CD4-positive, alpha-beta T cell (primary cell): ENCODE measurements around the gene TUBB4B. TPM values are rescaled to one million over a fixed set of nuclear protein-coding genes. Genes with fewer than 3 reads are reported as not detected.

Experiments used
- ATAC-seq: fragments of 200-7000 bp; cut with Tn5 transposase; one replicate; pipeline ENCODE4 v1.10.0; 2022; ENCODE audit warnings: mild to moderate bottlenecking; ENCODE audit not compliant: poor library complexity
- CTCF ChIA-PET: fragments of 350-600 bp; sonication (Branson Sonifier 250); formaldehyde crosslinking; loops from one replicate; lab custom pipeline; 2021; ENCODE audit warnings: antibody characterized with exemption, inconsistent platforms; lab: Charles Lee
- POLR2A ChIA-PET: fragments of 350-600 bp; sonication (Branson Sonifier 250); formaldehyde crosslinking; loops from one replicate; lab custom pipeline; 2021; ENCODE audit warnings: antibody characterized with exemption, inconsistent platforms; lab: Charles Lee
- DNase-seq, 14 experiments: peaks; one replicate each; pipeline ENCODE4 v3.0.0-alpha.2; 2013 to 2020; ENCODE audit warnings: mixed read lengths in 2 of 14
- H3K27ac ChIP-seq, 2 donors: one replicate each; pipeline versions ENCODE4 v1.5.1 to v1.7.0; 2013; ENCODE audit warnings: low read length in 2 of 2, low read depth in 1 of 2, mild to moderate bottlenecking in 1 of 2
- H3K27me3 ChIP-seq, 2 experiments: 1 replicate in 1 of 2; 2 replicates in 1 of 2; pipeline versions ENCODE4 v1.6.1 to v1.7.0; 2013; ENCODE audit warnings: low read length in 2 of 2, control low read depth in 1 of 2, mild to moderate bottlenecking in 1 of 2, moderate library complexity in 1 of 2; ENCODE audit not compliant: insufficient read depth in 2 of 2, control insufficient read depth in 1 of 2
- H3K36me3 ChIP-seq: one replicate; pipeline ENCODE4 v1.6.1; 2013; ENCODE audit warnings: low read length, control low read depth; ENCODE audit not compliant: insufficient read depth
- H3K4me1 ChIP-seq: one replicate; pipeline ENCODE4 v1.6.1; 2013; ENCODE audit warnings: low read length, control low read depth; ENCODE audit not compliant: insufficient read depth
- H3K4me3 ChIP-seq: one replicate; pipeline ENCODE4 v1.5.1; 2013; ENCODE audit warnings: mild to moderate bottlenecking, low read length, moderate library complexity
- H3K9me3 ChIP-seq, 2 experiments: 1 replicate in 1 of 2; 2 replicates in 1 of 2; pipeline versions ENCODE4 v1.6.1 to v1.7.0; 2013; ENCODE audit warnings: low read length in 2 of 2, mild to moderate bottlenecking in 2 of 2, control low read depth in 1 of 2, moderate library complexity in 1 of 2; ENCODE audit not compliant: control insufficient read depth in 1 of 2, insufficient read depth in 1 of 2
- H3K27ac Mint-ChIP-seq: one replicate; pipeline ENCODE4 v1.8.0; 2020; ENCODE audit warnings: mixed read lengths
- H3K27me3 Mint-ChIP-seq: one replicate; pipeline ENCODE4 v1.8.0; 2021; ENCODE audit warnings: mixed read lengths
- H3K36me3 Mint-ChIP-seq: one replicate; pipeline ENCODE4 v1.8.0; 2021; ENCODE audit warnings: low read depth, mixed read lengths
- H3K4me1 Mint-ChIP-seq: one replicate; pipeline ENCODE4 v1.8.0; 2021; ENCODE audit warnings: low read depth, mixed read lengths
- H3K4me3 Mint-ChIP-seq: one replicate; pipeline ENCODE4 v1.8.0; 2020; ENCODE audit warnings: mild to moderate bottlenecking, mixed read lengths
- H3K9me3 Mint-ChIP-seq: one replicate; pipeline ENCODE4 v1.8.0; 2020; ENCODE audit warnings: mixed read lengths
- intact Hi-C, 2 experiments: fragments of 100-400 bp; cut with DNase I in 1 of 2; cut with micrococcal nuclease in 1 of 2; formaldehyde crosslinking; loops; one replicate each; pipeline versions ENCODE4 v1.15.1 to v1.9.0; 2023 to 2025; cut with DNase I, micrococcal nuclease
- total RNA-seq, 174 experiments: library from RNA in 2 of 174; stranded (reverse) in 2 of 174; gene quantifications; one replicate each; pipeline ENCODE4 v1.2.3 and lab custom pipeline; 2021 to 2026
- TF ChIP-seq, protein P1 (sequence below): fragments of 200-600 bp; IDR thresholded peaks from one replicate; pipeline ENCODE4 v1.8.0; 2022; ENCODE audit warnings: antibody characterized with exemption, mild to moderate bottlenecking

TUBB4B gene
- total RNA-seq, 2 experiments from 2014 or later: 93.8 to 98.2 TPM

DNA sequence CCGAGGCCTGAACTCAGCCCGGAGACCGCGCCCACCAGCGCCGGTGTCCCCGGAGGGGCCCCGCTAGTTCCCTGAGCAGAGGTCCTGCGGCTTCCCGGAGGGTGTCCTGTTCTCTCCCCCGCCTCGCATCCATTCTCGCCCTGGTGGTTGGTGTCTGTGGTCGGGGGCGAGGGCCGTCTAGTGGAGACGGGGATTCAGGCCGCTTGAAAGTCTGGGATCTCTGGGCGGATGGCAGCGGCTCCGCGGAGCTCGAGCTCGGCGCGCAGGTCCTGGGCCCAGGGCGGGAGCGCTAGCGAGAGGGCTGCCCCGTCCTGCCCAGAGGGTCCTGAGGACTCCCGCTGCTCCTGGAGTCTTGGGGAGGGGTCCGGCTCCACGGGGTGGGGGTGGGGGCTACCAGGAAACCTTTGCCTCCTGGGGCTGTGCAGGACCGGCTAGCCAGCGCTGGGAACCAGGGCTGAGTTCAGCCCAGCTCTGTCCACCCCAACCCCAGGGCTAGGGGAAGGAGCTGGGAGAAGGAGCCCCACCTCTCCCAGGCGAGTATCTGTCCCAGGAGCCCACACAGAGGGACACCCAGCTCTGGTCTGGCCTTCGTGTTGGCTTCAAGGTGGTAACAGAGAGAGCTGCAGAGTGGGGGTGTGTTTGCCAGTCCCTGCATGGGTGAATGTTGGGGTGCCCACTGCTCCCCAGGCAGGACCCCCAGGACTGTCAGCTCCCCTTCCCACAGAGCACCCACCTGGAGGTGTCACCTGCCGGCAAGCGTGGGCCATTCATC, 40.4 kb downstream of the TUBB4B start:
- Histone ChIP-seq H3K27me3 (peaks cover 9 to 11% of the 10 kb centered on the region in 2 experiments), H3K9me3 (peaks cover 0 to 6% of the 10 kb centered on the region in 2 experiments), H3K4me3 (no peak overlapping the region), H3K4me1 (peaks cover 23% of the 10 kb centered on the region), H3K27ac (no peak overlapping the region), H3K36me3 (no peaks in the 10 kb centered on the region)
- Mint-ChIP-seq H3K4me1 (peaks cover 7% of the 10 kb centered on the region), H3K27me3 (peaks cover 18% of the 10 kb centered on the region), H3K4me3 (no peak overlapping the region), H3K9me3 (no peaks in the 10 kb centered on the region), H3K27ac (no peak overlapping the region), H3K36me3 (no peaks in the 10 kb centered on the region)
- DNase-seq (peak in 1 of 14 experiments; percentile 25), ATAC-seq (no peak)
- TF ChIP-seq, protein P1, sequence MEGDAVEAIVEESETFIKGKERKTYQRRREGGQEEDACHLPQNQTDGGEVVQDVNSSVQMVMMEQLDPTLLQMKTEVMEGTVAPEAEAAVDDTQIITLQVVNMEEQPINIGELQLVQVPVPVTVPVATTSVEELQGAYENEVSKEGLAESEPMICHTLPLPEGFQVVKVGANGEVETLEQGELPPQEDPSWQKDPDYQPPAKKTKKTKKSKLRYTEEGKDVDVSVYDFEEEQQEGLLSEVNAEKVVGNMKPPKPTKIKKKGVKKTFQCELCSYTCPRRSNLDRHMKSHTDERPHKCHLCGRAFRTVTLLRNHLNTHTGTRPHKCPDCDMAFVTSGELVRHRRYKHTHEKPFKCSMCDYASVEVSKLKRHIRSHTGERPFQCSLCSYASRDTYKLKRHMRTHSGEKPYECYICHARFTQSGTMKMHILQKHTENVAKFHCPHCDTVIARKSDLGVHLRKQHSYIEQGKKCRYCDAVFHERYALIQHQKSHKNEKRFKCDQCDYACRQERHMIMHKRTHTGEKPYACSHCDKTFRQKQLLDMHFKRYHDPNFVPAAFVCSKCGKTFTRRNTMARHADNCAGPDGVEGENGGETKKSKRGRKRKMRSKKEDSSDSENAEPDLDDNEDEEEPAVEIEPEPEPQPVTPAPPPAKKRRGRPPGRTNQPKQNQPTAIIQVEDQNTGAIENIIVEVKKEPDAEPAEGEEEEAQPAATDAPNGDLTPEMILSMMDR: no peak
- CTCF ChIA-PET: no interaction called here
- intact Hi-C loops: no loop called here
- POLR2A ChIA-PET: no interaction called here

DNA sequence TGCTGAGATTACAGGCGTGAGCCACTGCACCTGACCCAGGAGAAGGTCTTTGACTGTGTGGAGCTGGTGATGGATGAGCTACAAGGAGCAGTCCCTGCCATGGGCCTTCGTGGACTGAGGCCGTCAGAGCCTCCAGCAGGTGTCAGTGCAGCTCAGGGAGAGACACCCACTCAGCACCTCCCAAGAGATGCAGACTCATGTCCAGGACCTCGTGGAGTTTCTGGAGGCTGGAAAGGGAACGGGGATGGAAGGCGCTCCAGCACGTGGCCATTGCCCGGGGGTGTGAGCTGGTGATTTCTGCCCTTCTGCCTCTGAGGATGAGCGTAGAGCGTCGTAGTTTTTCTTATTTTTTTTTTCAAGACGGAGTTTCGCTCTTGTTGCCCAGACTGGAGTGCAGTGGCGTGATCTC, 45.9 kb downstream of the TUBB4B start:
- H3K4me1 ChIP-seq: no peaks in the 10 kb centered on the region
- H3K27ac Mint-ChIP-seq: no peak overlapping the region

DNA sequence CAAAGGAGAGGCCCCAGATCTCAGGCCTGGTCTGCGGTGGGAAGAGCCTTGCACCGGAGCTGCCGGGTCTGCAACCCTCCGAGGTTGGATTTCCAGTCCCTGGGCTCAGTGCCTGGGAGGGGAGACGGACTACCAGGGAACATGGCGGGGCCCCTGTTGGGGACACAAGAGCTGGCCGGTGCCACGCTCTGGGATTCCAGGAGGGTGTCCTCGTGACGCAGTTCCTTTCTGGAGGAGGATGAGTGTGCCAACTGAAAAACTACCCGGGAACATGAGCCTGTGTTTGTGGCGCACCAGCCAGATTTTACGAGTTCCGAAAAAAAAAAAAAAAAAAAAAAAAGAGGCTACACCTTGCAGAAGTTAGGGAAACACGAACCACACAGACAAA, 52.0 kb downstream of the TUBB4B start:
- H3K4me3 ChIP-seq: no peak overlapping the region
- Mint-ChIP-seq H3K36me3 (no peaks in the 10 kb centered on the region), H3K27me3 (peaks cover 38% of the 10 kb centered on the region), H3K27ac (no peak overlapping the region), H3K9me3 (no peaks in the 10 kb centered on the region), H3K4me3 (no peak overlapping the region), H3K4me1 (no peaks in the 10 kb centered on the region)
- H3K36me3 ChIP-seq: no peaks in the 10 kb centered on the region
- intact Hi-C loops: no loop called here
- peaks cover 0 to 26% of the 10 kb centered on the region in 2 experiments for H3K9me3 ChIP-seq
- H3K27me3 ChIP-seq: peaks cover 41 to 43% of the 10 kb centered on the region in 2 experiments
- POLR2A ChIA-PET: no interaction called here
- H3K27ac ChIP-seq: no peak overlapping the region
- ATAC-seq: no peak
- peak in 1 of 14 experiments; percentile 15 for DNase-seq
- peaks cover 15% of the 10 kb centered on the region for H3K4me1 ChIP-seq
- TF ChIP-seq, protein P1: no peak
- CTCF ChIA-PET: no interaction called here

More for the DNA sequence above, 45.9 kb downstream of the TUBB4B start:
- no peaks in the 10 kb centered on the region for H3K36me3 Mint-ChIP-seq
- no peak overlapping the region for H3K4me3 Mint-ChIP-seq
- no peak overlapping the region for H3K27ac ChIP-seq
- peak; percentile 41 for ATAC-seq
- ChIA-PET POLR2A (no interaction called here), CTCF (interaction anchor here (0.6 kb wide), 1 partner anchor 263 kb away, joined by 3 read pairs; no protein-coding TSS in a partner anchor)
- H3K9me3 ChIP-seq: peaks cover 0 to 6% of the 10 kb centered on the region in 2 experiments
- H3K4me1 Mint-ChIP-seq: no peaks in the 10 kb centered on the region
- intact Hi-C loops: no loop called here
- no peak overlapping the region for H3K4me3 ChIP-seq
- TF ChIP-seq, protein P1: no peak
- H3K36me3 ChIP-seq: no peaks in the 10 kb centered on the region
- no peaks in the 10 kb centered on the region for H3K9me3 Mint-ChIP-seq
- no peaks in the 10 kb centered on the region for H3K27me3 ChIP-seq
- H3K27me3 Mint-ChIP-seq: peaks cover 16% of the 10 kb centered on the region
- DNase-seq: peak in 4 of 14 experiments; percentile 29 to 57 (median 42)

Other genes with a start within 250 kb of the TUBB4B start
- 10 to 100 TPM; 67.0 to 67.8 TPM for gene PAXX, start 248.9 kb upstream of the TUBB4B start, total RNA-seq
- 1 to 10 TPM; 2.1 to 2.8 TPM for gene CLIC3, start 244.7 kb upstream of the TUBB4B start, total RNA-seq
- gene ABCA2, start 213.1 kb upstream of the TUBB4B start, total RNA-seq: 10 to 100 TPM; 80.1 to 86.8 TPM
- 1 to 10 TPM; 1.7 to 1.8 TPM for gene FUT7, start 209.2 kb upstream of the TUBB4B start, total RNA-seq
- gene NPDC1, start 195.1 kb upstream of the TUBB4B start, total RNA-seq: 10 to 100 TPM; 15.3 to 16.0 TPM
- gene ENTPD2, start 187.2 kb upstream of the TUBB4B start, total RNA-seq: not detected
- gene SAPCD2, start 170.7 kb upstream of the TUBB4B start, total RNA-seq: under 1 TPM; 0.17 to 0.19 TPM
- 1 to 10 TPM; 6.5 to 6.8 TPM for gene UAP1L1, start 163.8 kb upstream of the TUBB4B start, total RNA-seq
- gene MAN1B1, start 154.3 kb upstream of the TUBB4B start, total RNA-seq: 10 to 100 TPM; 60.9 to 66.9 TPM
- 100 to 1,000 TPM; 344 to 349 TPM for gene DPP7, start 126.6 kb upstream of the TUBB4B start, total RNA-seq
- not detected for gene GRIN1, start 102.1 kb upstream of the TUBB4B start, total RNA-seq
- gene LRRC26, start 71.2 kb upstream of the TUBB4B start, total RNA-seq: not detected
- not detected for gene TMEM210, start 69.2 kb upstream of the TUBB4B start, total RNA-seq
- gene ANAPC2, start 52.7 kb upstream of the TUBB4B start, total RNA-seq: 100 to 1,000 TPM; 144 to 149 TPM
- gene SSNA1, start 52.6 kb upstream of the TUBB4B start, total RNA-seq: 10 to 100 TPM; 30.1 to 30.5 TPM
- gene TPRN, start 40.5 kb upstream of the TUBB4B start, total RNA-seq: 1 to 10 TPM; 6.1 to 8.6 TPM
- 10 to 100 TPM; 18.2 to 18.7 TPM for gene TMEM203, start 35.6 kb upstream of the TUBB4B start, total RNA-seq
- gene NDOR1, start 35.6 kb upstream of the TUBB4B start, total RNA-seq: 10 to 100 TPM; 22.8 to 25.3 TPM
- under 1 TPM; 0.66 to 0.67 TPM for gene RNF208, start 19.0 kb upstream of the TUBB4B start, total RNA-seq
- under 1 TPM; 0.33 to 0.42 TPM for gene CYSRT1, start 16.1 kb upstream of the TUBB4B start, total RNA-seq
- under 1 TPM in 1 of 2 experiments, not detected in 1; 0.14 TPM for gene RNF224, start 13.8 kb upstream of the TUBB4B start, total RNA-seq
- gene SLC34A3, start 10.4 kb upstream of the TUBB4B start, total RNA-seq: not detected
- not detected for gene STPG3, start 10.0 kb downstream of the TUBB4B start, total RNA-seq
- 10 to 100 TPM; 20.7 to 21.2 TPM for gene NELFB, start 14.0 kb downstream of the TUBB4B start, total RNA-seq
- under 1 TPM; 0.67 to 0.80 TPM for gene TOR4A, start 36.4 kb downstream of the TUBB4B start, total RNA-seq
- gene NRARP, start 61.0 kb downstream of the TUBB4B start, total RNA-seq: 1 to 10 TPM in 1 of 2 experiments, under 1 TPM in 1; 0.96 to 1.4 TPM
- gene EXD3, start 181.9 kb downstream of the TUBB4B start, total RNA-seq: 10 to 100 TPM; 14.9 to 16.9 TPM
- 1 to 10 TPM; 6.7 to 7.7 TPM for gene NOXA1, start 182.1 kb downstream of the TUBB4B start, total RNA-seq
- gene ENTPD8, start 200.1 kb downstream of the TUBB4B start, total RNA-seq: not detected
- 100 to 1,000 TPM; 104 to 109 TPM for gene NSMF, start 218.0 kb downstream of the TUBB4B start, total RNA-seq